Colon (tissue), 2 donors: ENCODE results near the gene ATF4.
"Not testable (repeated sequence)": the region's sequence is repeated elsewhere in the genome, so short reads cannot be mapped to it uniquely, and the experiment has no call there.

Experiments used
- FAIRE-seq: peaks from 2 replicates; lab custom pipeline; 2012; peaks lifted over from hg19 to GRCh38; lab: Jason Lieb, UNC
- donor health status: control.
- donor health status: control.

The ATF4 gene

DNA sequence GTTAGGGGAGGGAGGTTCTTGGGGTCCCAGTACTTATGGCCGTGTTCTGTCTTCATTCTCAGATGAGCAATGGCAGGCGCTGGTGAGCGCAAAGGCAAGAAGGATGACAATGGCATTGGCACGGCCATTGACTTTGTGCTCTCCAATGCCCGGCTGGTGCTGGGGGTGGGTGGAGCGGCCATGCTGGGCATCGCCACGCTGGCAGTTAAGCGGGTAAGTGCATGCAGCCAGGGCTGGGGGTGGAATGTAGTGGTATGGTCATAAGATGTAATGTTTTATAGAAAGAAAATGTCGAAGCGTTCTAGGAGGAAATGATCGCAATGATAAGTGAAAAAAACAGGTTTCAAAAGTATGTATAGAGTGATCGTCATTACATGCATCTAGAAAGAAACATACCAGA lies 9.1 kb upstream of the ATF4 start:
- no peak for FAIRE-seq

DNA sequence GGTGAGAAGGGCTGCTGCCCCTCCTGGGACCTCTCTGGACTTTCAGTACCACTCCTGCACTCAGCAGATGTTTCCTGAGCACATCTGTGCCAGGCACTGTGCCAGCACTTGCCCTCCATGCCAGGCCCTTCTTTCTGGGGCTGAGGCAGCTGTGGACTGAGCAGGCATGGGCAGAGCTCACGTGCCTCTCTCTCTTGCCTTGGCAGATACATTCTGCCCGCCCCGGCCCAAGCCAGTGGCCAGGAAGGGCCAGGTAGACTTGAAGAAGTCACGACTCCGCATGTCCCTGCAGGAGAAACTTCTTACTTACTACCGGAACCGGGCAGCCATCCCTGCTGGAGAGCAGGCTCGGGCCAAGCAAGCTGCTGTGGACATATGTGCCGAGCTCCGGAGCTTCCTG lies 8.3 kb upstream of the ATF4 start:
- no peak for FAIRE-seq

DNA sequence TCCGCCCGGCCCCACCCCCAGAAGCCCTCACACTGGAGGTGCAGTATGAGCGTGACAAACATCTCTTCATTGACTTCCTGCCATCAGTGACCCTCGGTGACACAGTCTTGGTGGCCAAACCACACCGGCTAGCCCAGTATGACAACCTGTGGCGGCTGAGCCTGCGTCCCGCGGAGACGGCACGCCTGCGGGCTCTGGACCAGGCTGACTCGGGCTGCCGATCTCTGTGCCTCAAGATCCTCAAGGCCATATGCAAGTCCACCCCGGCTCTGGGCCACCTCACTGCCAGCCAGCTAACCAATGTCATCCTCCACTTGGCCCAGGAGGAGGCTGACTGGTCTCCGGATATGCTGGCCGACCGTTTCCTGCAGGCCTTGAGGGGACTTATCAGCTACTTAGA lies 6.6 kb upstream of the ATF4 start:
- no peak for FAIRE-seq

DNA sequence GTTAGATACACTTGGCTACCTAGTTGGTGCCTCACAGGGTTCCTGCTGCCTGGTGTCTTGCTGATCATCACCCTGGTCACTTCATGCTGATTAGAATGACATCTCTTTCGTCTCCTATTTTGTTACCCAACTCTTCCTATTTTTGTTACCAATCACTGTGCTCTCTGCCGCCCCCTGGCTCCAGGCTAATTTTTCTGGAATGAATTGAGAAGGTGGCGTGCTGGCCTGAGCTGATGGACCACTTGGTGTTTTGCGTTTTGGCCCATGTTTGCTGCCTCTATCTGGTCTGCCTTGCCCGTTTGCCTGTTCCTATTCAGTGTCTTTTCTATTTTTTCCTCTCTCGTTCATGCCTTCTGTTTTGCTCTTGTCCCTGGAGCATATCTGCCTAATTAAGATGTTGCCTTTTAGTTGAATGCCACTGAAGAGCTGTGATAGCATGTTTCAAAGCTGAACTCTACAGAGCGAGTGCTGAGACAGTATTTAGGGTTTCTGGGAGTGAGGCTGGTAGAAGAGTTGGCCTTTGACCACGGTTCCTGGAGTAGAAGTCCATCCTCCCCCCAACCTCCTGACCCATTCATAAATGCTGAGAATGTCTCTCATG lies 5.9 kb upstream of the ATF4 start:
- no peak for FAIRE-seq

DNA sequence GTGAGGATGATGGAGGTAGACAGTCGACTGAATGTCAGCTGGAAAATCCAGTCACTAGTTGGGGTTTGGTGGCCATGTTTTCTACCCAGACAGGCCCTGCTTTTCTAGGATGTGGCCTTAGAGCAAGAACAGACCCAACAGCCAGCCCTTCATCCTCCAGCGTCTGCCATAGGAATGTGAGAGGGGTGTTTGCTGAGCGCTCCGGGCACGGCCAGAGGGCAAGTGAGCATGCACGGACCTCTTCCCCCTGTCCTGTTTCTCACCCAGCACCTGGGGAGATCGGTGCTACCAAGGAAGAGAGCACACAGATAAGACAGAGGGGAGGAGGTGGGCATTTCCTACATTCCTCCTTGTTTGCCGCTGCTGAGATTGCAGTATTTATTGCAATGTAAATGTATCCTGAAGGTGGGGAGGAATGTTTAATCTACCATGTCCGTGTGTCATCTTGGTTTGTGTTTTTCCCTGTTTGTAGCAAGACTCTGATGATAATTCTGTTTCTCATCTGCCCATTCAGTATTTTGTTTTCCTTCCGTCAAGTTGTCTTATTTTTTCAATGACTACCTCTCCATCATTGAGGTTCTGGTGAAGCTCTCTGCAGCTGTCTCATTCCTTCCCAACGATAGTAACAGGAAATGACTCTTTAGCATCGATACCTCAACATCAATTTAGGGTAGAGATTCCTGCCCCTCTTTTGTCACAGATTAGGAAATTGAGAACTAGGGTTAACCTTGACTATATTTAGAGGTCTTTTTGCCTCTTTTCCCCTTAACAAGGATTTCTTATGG lies 4.9 kb upstream of the ATF4 start:
- FAIRE-seq, result no peak

DNA sequence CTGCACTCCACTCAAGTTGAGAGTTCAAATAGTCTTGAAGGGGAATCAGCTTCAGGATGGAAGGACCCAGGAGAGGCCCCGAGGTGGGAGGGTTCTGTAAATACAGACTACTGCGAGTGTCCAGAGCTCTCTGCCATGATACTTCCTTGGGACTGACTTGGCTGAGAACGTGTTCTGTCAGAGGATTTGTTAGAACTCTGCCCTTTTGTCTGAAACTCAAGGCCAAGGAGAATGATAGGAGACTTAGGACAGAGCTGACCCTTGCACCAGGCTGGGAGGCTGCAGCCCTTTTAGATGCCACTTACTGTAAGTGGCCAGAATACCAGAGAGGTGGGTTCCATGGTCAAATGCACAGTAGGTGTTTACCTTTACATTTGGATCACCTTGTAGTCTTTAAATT lies 2.9 kb upstream of the ATF4 start:
- no peak for FAIRE-seq

DNA sequence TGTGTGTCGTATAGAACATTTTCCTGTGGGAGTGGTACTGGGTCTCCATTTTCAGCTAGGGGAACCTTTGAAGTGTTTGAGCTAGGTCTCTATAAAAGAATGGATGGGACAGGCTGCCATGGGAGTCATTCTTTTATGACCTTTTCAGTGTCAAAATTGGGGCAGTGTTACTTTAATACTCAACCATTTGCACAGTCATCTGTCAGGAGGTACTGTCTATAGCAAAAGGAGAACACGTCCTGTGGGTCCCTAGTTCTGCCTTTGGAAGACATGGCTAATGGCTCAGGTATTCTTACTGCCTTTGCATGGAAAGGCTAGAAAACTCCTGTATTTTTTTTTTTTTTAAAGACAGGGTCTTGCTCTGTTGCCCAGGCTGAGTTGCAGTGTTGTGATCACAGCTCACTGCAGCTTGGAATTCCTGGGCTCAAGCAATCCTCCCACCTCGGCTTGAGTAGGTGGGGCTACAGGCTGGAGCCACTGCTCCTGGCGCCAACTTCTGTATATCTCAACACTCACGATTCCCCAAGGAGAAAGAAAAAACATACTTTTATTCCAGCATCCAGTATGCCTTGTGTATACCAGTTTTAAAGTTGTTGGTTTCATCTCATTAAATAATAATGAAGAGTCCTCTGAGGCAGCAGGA lies 2.1 kb upstream of the ATF4 start:
- no peak for FAIRE-seq

DNA sequence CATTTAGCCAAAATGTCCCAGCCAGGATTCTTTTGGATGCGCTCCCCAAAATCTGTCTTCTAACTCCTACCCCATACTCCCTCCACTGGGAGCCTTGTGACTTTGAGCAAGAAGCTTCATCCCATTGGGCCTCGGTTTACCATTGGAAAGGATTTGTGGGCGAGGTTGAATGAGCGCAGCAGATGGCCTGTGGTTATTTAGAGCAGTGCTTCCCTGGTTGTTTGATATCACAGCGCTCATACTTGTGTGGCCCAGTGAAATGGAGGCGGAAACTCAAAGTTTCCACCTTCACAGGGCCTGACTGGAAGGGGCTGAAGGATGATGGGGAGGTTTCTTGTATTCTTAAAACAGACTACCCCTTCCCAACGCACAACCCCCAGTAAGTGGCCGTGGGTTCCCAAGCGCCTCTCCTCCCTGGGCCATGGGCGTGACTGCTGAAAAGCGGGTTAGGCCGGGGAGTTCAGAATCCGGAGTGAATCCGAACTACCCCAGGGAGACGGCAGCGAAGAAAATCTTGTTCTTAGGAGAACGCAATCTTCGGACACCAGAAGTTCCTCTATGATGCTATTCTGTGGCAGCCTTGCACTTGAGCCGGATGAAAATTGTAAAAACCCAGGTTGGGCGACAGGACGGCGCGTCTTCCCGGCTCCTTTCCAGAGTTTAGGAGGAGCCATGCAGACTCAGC lies 1.2 kb upstream of the ATF4 start:
- no peak for FAIRE-seq

DNA sequence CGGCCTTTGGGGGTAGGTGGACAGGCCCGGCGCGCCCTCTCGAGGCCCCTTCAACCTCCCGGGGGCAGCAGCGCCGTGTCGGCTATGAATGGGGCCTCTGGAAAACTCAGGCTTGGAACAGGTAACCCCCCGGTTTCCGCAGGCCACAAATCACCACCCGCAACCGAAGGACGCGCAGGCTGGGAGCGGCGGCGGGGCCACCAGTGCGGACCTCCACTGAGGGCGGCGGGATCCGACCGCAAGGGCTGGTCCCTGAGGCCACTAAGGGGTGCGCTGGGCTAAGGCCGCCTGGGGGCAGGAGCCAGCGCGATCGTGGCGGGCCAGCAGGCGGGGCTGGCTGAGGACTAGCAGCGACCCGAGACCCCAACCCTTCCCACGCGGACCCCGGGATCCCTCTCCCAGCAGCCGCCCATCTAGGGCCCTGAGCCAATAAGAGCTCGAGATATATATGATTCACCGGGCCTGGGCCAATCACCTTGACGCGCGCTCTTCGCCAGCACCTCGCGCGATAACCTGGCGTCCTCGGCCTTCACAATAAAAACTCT lies 609 bp upstream of the ATF4 start:
- FAIRE-seq, result peak; percentile 10

DNA sequence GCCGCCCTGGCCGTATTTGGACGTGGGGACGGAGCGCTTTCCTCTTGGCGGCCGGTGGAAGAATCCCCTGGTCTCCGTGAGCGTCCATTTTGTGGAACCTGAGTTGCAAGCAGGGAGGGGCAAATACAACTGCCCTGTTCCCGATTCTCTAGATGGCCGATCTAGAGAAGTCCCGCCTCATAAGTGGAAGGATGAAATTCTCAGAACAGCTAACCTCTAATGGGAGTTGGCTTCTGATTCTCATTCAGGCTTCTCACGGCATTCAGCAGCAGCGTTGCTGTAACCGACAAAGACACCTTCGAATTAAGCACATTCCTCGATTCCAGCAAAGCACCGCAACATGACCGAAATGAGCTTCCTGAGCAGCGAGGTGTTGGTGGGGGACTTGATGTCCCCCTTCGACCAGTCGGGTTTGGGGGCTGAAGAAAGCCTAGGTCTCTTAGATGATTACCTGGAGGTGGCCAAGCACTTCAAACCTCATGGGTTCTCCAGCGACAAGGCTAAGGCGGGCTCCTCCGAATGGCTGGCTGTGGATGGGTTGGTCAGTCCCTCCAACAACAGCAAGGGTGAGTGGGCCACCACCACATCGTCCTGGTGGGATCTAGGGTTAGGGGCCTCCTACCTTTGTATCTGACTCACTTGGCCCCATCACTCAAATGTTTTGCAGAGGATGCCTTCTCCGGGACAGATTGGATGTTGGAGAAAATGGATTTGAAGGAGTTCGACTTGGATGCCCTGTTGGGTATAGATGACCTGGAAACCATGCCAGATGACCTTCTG lies 934 bp downstream of the ATF4 start:
- FAIRE-seq, result not testable (repeated sequence)

DNA sequence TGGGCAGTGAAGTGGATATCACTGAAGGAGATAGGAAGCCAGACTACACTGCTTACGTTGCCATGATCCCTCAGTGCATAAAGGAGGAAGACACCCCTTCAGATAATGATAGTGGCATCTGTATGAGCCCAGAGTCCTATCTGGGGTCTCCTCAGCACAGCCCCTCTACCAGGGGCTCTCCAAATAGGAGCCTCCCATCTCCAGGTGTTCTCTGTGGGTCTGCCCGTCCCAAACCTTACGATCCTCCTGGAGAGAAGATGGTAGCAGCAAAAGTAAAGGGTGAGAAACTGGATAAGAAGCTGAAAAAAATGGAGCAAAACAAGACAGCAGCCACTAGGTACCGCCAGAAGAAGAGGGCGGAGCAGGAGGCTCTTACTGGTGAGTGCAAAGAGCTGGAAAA lies 1.7 kb downstream of the ATF4 start:
- not testable (repeated sequence) for FAIRE-seq

DNA sequence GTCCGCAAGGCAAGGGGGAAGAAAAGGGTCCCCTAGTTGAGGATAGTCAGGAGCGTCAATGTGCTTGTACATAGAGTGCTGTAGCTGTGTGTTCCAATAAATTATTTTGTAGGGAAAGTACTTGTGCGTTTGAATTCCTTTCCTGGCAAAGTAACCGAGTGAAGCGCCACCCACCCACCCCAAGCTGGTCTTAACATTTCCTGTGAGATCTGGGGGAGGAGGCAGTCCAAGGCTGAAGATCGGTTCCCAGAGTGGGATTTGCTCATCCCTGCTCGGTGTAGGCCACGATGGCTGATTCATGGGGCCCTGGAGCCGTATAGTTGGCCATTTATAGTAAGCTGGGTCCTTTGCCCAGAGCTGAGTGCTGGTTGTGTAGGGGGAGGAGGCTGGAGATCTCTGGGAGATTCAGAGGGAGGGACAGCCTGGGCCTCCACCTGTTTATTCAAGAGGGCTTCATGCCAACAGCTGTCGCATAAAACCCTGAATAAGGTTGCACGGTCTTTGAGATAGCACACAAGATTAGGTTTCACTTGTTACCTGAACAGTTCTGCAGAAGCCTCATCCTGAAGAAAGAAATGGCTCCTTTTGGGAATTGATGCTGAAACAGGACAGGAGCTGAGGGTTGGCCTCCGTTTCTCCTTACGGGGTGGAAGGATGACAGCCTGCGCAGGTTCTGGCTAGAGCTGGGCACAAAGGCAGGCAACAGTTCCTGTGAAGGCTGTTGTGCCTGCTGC lies 2.4 kb downstream of the ATF4 start:
- no peak for FAIRE-seq

DNA sequence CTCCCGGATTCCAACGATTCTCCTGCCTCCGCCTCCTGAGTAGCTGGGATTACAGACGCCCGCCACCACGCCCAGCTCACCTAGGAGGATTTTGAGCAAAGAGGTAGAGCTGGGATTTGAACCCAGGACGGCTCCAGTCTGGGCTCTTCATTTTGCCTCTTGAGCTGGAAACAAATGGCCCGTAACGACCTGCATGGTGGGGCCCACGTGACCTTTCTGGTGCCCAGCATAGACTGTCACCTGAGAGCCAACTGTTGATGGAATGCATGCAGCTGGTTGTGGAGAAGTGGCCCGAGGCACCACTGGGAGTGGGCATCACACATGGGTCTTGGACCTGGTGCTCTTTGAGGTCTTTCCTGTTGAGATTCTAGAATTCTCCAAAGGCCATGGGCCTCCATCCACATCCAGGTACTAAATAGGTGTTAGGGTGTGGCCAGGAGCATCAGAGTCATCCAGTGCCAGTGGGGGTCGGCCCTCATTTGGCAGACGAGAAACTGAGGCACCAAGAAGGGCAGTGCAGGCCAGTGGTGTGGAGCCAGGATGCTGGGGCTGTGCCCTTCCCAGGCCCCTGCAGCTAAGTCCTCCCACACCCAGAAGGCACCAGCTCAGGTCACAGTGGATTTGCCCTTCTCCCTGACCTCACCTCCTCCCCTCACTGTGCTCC lies 3.9 kb downstream of the ATF4 start:
- no peak for FAIRE-seq

DNA sequence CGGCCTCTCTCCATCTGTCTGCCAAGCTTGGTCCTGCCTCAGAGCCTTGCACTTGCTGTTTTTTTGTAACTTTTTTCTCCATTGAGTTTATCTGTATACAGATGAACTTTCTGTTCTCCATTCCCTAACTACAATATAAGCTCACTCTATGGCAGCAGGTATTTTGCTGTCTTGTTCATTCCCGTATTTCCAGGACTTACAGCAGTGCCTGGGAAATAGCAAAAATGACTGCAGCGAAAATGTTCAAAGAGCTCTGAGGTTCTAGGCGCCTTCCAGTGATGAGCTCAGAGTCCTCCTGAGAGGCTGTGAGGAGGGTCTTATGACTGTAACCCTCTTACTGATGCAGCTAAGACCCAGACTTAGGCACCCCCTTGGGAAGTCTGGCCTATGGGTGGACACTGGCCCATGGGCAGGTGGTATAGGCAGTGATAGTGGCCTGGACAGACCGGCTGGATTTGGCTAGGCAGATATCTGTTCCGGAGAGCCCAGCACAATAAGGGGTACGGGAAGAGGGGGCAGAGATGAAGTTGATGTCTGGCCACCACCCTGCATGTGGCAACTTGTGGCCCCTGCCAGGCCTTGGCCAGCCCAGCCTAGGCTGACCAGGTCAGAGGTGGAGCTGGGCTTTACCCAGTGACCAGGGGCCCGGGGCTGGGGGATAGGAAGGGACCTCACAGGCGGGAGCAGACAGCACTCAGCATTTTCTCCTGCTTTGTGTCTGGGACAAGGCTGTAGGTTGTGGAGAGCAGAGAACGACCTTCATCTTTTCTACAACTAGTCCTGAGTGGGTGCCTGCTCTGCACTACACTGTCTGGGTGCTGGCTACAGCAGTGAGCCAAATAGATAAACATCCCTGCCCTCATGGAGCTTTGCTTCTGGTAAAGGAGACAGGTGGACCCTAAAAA lies 4.6 kb downstream of the ATF4 start:
- FAIRE-seq, result no peak

DNA sequence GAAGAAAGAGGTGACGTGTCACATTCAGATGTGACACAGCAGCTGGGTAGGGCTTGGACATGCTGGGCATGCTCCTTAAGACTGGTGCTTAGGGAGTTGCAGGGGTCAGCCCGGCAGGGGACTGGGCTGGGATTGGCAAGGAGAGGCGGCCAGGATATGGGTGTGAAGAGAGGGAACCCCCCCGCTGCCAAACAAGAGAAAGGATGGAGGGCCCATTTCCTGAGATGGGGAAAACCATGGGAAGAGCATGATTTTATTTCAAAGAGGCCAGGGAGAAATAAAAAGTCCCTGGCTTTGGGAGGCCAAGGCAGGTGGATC lies 5.3 kb downstream of the ATF4 start:
- no peak for FAIRE-seq

DNA sequence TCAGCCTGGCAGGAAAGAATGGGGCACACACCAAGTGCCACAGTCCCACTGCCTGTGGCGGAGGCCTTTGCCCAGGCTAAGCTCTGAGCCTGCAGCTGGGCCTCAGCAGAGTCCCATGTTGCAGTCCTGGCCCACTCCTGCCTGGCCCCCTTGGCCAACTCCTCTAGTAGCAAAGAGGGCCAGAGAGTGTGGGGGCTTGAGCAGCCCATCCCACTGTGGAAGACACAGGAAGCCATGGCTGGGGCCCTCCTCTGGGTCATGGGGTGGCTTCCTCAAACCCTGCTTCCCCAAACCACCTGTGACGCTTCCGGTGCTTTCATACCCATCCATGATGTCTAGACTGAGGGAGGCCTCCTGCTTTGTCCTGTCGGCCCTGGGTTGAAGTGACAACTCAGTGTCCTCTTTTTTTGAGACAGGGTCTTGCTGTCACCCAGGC lies 6.4 kb downstream of the ATF4 start:
- FAIRE-seq, result no peak

DNA sequence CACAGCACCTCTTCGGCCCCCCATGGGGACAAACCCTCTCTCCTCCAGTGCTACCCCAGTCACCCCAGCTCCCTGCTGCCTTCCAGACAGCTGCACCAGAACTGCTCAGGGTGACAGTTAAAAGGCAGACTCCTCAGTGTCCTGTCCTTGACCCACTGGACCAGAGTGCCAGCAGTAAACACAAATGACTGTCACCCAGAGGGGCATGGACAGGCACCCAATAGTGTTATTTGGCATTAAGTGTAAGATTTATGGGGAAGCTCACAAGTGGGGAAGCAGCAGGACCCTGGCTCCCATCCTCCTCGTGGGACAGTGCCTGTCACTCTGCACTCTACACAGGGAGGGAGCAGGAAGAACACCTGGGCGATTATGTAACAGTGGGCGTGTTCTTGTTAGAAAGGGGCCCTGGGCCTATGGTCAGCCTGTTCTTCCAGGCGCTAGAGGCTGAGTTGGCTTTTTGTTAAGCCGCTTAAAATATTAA lies 7.2 kb downstream of the ATF4 start:
- no peak for FAIRE-seq

DNA sequence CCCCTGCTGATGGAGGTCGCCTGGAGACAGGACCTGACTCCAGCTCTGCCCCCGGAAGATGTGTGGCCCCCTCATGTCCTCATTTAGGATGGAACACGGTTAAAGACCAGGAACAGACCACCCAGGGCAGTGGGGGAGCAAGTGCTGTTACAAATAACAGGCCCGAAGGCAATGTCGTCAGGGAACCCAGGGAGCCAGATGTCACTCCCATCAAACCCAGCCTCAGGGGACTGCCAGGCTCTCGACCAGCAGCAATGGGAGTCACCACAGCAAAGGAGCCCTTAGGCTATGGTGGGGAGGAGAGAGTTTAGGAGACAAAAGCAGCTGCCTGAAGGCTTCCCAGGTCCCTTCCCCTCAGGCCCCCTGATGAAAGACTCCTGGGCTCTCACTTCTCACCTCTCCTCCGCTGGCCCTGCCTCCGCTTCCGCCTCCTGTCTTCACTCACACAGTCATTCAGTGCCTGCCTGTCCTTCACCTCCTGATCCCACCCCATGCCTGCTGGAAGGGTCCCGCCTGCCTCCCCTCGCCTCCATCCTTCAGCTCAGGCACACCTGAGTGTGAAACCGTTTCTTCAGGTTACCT lies 7.8 kb downstream of the ATF4 start:
- FAIRE-seq, result no peak
